Stimulated activated CD4-positive, alpha-beta T cell treated with anti-CD3 and anti-CD28 coated beads, Interleukin-4, amount 100 ng/mL, for 4 hours (primary cell): ENCODE results near the gene PTPRN.
"Not testable (repeated sequence)": the region's sequence is repeated elsewhere in the genome, so short reads cannot be mapped to it uniquely, and the experiment has no call there.

Experiments used
- DNase-seq, 2 experiments: peaks; one replicate each; pipeline ENCODE4 v3.0.0-alpha.2; 2020

PTPRN gene

DNA sequence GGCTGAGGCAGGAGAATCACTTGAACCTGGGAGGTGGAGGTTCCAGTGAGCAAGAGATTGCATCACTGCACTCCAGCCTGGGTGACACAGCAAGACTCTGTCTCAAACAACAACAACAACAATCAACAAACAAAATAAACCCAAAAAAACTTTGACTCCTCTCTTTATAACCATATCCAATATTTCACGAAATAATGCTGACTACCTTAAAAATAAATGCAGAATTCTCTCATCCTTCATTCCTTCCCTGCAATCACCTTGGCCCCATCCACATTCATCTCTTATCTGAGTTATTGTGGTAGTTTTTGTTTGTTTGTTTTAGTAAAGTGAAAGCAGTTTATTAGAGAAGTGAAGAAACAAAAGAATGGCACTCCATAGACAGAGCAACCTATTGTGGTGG, 3.2 kb downstream of the PTPRN start:
- DNase-seq, result no peak

GRCh38 chr2:219304223-219304622, 5.0 kb downstream of the PTPRN start:
- no peak for DNase-seq

GRCh38 chr2:219302412-219302968, 6.7 kb downstream of the PTPRN start:
- DNase-seq, result no peak

DNA sequence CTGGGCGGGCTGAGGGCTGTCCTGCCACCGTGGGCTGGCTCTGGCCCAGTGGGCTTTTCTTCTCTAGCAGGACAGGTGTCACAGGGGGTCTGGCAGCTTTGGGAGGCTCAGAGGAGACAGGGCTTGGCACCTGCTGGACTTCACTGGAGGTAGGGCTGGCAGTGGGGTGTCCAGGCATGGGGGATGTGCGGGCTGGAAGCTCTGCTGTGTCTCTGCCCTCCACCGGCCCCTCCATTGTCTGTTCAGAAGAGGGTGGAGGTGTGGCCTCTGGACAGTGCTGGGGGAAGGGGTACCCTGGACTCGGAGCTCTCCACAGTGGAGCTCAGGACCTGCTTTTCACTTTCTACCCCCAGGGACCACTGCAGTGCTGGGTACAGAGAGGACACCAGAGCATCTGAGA, 9.2 kb downstream of the PTPRN start:
- DNase-seq, result no peak

DNA sequence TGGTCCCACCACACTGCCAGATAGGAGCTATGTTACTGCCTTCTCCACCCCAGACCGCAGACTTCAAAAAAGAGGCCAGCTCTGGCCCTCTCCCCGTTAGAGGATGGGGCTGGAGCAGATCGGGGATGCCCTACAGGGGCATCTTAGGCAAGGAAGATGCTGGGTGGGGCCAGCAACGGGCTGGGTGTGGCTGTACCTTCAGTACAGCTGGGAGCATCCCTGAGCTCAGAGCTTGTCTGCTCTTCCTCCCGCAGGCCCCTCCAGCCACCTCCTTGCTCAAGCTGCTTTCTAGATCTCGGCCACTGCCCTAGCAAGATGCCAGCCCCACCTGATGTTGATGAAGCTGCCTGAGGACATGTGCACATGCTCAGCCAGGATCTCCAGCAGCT, 9.8 kb downstream of the PTPRN start:
- DNase-seq, result no peak

DNA sequence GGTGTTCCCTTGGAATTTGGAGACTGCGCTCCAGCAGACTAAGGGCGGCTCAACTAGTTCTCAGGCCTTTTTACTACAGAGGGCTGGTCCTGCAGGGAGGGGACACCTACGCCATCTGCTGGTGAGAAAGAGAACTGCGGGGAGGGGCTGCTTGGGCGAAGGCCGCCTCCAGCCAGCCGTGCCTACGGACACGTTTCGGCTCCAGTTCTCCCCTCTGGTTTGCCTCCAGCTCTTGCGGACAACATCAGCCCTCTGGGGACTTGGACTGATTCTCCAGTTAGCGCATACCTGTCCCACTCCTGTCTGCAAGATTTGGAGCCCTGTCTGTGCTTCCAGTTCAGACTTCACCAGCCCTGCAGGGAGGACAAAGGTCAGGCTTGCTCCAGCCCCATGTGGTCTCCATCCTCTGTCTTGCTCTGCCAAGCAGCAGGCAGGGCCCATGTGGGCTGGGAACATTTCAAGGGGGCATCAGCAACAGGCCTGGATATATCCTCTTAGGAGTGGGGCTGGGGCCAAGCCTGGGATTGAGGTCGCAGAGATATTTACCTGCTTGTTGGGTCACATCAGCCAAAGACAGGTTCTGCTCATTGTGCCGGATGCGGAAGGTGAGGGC, 10.3 kb downstream of the PTPRN start:
- peak; percentile 78 to 87 for DNase-seq

DNA sequence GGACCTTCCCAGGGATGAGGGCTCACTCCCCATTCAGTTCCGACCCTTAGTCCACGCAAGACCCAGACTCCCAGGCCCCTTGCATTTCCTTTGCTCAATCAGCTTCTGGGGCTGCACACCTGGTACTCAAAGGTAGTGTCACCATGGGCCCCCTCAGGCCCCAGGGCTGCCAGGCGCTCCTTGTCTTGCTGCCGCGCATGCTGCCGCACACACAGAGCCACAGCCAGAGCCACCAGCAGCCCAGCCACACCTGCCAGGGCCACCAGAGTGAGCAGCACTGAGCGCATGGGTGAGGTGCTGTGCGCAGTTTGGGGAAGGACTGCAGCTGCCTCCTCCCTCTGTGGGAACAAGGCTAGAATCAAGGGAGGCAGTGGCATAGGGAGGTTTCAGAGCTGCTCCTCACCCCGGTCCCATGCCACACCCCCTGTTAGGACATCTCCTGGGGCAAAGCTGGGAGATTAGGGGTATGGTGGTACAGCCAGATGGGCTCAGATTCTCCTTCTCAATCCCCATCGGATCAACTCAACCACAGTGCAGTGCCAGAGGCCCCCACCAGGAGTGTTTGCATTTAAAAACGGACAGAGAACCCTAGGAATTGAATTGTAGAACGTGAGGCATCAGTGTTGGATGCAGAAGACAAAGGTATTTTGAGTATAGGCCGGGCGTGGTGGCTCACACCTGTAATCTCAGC, 11.3 kb downstream of the PTPRN start:
- DNase-seq, result no peak

DNA sequence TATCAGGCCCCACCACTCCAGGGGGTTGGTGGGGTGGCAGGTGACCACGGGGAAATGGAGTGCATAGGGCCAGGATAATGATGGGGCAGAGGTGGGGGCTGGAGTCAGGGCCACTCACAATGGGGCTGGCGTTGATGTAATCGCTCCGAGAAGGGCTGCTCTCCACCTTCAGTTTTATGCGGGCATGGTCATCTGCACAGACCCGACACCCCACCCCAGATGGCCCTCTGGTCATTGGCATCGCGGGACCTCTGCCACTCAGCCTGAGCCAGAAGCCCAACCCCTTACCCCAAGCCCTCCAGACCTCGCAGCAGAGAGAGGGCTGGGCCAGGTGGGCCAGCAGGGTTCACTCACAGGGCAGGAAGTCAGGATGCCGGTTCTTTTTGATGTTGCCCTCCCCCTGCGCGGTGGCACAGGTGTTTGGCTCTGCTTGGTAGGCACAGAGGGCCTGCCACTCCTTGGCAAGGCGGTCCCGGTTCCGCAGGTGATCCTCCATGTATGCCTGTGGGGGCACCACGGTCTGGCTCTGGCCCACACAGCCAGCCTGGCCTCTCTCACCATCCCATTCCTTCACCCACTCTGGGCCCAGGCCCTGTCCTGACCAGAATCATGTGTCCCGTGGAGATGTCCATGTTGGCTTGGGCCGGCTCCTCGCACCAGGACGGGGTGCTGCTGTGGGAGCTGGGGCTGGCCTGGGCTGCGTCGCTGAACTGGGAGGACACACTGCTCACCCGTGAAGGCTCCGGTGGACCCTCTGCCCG, 12.4 kb downstream of the PTPRN start:
- DNase-seq, result no peak

- no peak for DNase-seq
Observed at GRCh38 chr2:219296142-219296541, 13.1 kb downstream of the PTPRN start.

DNA sequence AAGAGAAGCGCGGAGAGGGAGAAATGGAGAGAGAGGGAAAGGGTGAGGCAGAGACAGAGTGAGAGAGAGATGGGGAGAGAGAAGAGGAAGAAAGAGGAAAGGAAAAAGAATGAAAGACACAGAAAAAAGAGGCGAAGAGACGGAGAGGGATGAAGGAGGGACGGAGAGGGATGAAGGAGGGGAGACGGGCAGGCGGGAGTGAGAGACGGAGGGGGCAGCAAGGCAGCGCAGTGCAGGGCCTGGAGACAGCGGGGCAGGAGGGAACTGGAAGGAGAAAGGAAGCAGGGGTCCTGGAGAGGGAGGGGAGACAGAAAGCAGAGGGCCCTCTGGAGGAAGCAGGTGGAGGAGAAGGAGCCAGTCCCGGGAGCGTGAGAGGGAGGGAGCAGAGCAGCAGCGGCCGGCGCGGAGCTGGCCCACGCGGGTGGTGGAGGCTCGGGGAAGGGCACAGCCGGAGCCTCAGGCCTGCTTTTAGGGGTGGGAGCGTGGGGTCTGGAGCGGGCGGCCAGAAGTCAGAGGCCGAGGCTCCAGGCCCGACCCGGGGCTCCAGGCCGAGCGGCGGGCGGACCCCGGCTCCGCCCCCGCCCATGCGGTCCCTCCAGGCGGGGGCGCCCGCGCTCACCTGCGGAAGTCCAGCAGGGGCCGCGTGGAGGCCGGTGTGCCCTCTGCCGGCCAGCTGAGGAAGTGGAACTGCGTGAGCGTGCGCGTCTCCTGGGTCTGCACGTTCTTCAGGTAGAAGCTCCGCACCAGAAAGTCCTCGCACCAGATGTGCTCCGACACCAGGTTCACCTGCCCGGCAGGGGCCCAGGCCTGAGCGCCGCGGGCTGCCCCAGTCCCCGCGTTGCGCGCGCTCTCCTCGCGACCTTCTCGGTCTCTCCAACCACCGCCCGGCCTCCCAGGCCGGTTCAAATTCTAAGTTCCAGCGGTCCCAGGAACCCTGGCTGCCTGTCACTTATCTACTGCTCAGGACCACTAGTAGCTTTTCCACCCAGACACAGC, 14.5 kb downstream of the PTPRN start:
- peak; percentile 85 to 89 for DNase-seq

GRCh38 chr2:219293736-219294231, 15.4 kb downstream of the PTPRN start:
- no peak for DNase-seq

DNA sequence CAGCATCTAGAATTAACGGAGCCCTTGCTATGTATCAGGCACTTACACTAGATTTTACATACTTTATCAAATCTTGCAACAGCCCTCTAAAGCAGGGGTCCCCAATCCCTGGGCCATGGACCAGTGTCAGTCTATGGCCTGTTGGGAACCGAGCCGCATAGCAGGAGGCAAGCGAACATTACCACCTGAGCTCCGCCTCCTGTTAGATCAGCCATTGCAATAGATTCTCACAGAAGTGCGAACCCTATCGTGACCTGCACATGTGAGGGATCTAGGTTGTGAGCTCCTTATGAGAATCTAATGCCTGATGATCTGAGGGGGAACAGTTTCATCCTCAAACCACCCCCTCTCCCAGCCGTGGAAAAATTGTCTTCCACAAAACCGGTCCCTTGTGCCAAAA, 16.6 kb downstream of the PTPRN start:
- no peak for DNase-seq

DNA sequence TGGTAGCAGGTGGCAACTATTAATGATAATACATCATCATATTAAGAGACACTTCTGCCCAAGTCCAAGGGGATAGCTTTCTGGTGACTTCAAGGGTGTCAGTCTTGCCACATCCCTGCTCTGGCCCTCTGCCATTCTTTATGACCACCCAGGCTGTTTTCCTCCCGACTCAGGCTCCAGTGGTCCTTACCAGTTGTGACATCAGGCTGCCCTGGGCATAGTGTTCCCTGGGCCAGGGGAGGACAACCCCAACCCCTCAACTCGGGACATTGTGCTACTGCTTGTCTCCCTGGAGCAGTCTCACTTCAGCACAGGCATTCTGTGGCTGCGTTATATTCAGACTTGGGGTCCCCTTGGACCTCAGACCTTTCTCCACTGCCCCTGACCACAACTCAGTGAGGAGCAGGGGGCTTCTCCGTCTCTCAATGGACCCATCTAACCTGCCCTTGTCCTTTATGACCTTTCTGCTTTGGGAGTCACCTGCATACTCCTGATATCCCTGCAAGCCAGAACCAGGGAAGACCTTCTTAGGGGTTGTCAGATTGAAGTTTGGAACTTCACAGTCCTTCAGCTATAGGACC, 17.2 kb downstream of the PTPRN start:
- no peak for DNase-seq

DNA sequence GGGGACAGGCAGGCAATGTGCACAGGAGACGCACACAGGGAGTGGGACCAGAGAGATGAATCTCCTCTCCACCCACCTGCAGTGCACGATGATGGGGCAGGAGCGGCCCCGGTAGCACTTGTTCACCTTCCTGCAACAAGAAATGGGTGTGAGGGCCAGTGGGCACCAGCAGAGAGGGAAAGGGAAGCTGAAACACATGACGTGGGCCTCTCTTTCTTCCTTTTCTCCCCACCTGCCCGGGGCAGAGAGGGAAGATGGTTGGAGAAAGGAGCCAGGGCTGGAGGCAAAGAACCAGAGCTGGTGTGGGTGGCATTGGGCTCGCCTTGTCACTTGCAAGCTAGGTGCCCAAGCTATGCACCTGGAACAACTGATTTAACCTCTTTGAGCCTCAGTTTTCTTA, 17.8 kb downstream of the PTPRN start:
- no peak for DNase-seq

- DNase-seq, result no peak
Observed at GRCh38 chr2:219290381-219291171, 18.6 kb downstream of the PTPRN start.

GRCh38 chr2:219289537-219290361, 19.5 kb downstream of the PTPRN start:
- DNase-seq, result no peak

- DNase-seq, result no peak
Observed at GRCh38 chr2:219289195-219289536, 20.0 kb downstream of the PTPRN start.

DNA sequence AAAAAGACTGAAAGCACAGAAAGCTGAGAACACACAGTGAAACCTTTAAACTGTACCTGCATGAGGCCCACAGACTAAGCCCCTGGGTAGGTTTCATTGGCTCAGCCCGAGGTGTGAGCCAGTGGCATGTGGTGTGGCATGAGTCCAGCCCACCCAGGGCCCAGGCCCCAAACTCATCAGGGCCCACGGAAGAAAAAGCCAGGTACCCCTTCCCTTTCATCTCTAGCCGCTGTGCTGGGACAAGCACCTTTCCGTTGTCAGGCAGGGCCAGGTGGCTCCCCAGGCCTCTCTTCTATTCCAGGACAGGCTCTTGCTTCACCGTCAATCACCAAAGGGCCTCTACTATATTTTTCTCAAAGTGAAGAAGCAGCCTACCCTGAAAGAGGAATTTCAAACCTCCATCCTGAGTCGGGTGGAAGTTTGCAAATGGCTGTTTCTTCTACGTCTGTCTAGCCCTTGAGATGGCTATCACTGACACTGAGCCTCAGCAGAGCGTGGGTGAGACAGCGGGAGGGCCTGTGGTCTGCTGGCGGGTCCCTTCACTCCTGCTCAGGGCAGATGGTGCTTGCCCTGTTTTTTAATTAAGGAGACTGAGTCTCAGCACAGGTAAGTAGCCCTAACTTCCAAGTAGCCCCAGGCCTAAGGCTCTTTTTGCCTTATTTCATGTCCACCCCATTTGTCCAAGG, 21.5 kb downstream of the PTPRN start:
- DNase-seq, result no peak

GRCh38 chr2:219287116-219287440, 22.1 kb downstream of the PTPRN start:
- not testable (repeated sequence) for DNase-seq
